SW480 (cell line): ENCODE results near the gene KIF1B.

Experiments used
- DNase-seq: peaks from one replicate; pipeline ENCODE4 v3.0.0-alpha.2; 2016; ENCODE audit warnings: low spot score

Gene KIF1B

GRCh38 chr1:10328180-10328963 lies 118.0 kb downstream of the KIF1B start:
- no peak for DNase-seq

DNA sequence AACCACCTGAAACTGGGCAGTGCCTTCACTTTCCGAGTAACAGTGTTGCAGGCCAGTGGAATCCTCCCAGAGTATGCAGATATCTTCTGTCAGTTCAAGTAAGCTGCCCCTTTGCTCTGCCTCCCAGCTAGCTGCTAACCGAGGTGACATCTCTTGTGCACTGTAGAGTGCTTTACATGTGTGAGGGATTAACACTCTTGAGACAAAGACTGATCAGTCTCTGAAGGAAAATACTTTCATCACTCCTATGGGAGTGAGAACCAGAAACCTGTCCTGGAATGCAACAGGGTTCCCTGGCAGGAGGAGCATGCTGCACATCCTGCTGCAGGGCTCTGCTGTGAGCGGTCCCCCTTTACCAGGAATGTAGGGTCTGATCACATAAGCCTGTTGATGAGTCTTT lies 127.1 kb downstream of the KIF1B start:
- no peak for DNase-seq

GRCh38 chr1:10338047-10338446 lies 127.7 kb downstream of the KIF1B start:
- peak; percentile 12 for DNase-seq

DNA sequence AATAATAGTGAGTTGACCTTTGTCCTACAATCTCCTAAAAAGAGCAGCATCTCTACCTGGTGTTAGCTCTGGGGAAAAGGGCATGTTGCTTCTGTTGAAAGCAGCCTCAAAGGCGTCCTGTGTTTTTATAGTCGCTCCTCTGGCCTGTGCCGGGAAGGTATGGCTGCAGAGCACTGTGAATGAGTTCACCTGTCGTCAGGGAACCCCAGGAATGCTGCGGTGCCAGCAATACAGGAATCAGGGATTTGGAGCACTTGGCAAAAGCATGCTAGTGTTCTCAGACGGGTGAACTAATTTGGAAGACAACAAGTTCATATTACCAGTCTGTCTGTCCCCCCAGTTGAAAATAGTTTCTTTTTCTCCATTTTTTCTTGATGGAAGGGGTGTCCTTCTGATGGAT lies 128.2 kb downstream of the KIF1B start:
- no peak for DNase-seq

DNA sequence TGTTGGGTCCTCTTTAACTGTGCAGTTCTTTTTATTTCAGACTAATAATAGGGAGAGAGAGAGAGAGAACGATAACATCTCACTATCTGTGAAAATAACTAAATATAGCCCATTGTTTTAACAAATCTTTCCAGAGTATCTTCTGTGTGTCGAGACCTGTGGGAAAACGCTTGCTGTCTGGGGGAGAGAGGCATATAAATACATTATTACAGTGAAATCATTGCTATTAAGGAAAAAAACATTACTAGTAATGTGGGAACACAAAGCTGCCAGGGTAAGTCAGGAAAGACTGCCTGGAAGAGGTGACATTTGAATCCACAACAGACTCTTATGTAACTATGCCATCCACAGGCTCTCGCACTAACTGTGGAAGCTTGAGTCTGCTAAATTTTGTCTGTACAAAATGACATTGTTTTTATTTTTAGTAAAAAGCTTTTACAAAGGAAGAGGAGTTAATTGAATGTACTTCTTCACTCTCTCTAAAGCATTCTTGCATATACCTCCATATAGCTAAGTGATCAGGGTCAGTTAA lies 128.7 kb downstream of the KIF1B start:
- no peak for DNase-seq

- DNase-seq, result peak; percentile 58
Observed at GRCh38 chr1:10339815-10340214, 129.4 kb downstream of the KIF1B start.

GRCh38 chr1:10340930-10341590 lies 130.7 kb downstream of the KIF1B start:
- DNase-seq, result no peak

- no peak for DNase-seq
Observed at GRCh38 chr1:10347109-10347508, 136.7 kb downstream of the KIF1B start.

- no peak for DNase-seq
Observed at GRCh38 chr1:10353282-10353681, 142.9 kb downstream of the KIF1B start.

DNA sequence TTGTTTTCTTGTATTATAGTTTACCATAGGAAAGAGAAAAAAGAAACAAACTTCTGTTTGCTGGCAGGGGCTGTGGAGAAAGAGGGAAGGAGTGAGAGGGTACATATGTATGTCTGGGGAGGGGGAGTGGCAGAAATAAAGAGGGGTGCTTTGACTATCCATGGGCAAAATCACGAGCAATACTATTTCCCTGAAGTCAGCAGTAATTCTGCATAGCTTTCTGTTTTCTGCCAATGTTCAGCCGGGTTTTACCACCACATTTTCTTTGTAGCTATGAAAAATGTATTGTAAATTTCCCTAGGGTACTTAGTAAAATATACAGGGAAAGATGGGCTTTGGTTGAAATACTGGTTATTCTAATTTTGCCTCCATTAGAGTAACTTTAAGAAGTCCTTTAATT lies 143.3 kb downstream of the KIF1B start:
- no peak for DNase-seq

- no peak for DNase-seq
Observed at GRCh38 chr1:10360045-10360444, 149.7 kb downstream of the KIF1B start.

GRCh38 chr1:10361515-10361914 lies 151.1 kb downstream of the KIF1B start:
- no peak for DNase-seq

- DNase-seq, result no peak
Observed at GRCh38 chr1:10368194-10368593, 157.8 kb downstream of the KIF1B start.

DNA sequence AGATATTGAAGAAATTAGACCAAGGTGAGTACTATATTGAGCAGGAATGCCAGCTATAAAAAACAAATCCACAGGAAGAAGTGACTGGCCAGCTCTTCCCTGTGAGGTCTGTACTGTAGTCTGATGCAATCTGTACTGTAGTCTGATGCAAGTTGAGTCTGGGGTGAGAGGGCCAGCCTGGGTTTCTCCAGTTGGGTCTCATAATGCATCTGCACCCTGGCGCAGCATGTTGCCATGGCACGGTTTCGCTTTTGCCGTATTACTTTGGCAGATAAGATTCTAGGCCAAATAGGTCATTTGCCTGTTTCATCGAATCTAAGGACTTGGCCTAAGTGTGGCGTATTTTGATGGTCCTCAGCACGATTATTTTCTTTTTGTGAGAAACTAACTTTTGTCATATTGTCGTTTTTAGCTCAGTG lies 164.1 kb downstream of the KIF1B start:
- DNase-seq, result no peak

DNA sequence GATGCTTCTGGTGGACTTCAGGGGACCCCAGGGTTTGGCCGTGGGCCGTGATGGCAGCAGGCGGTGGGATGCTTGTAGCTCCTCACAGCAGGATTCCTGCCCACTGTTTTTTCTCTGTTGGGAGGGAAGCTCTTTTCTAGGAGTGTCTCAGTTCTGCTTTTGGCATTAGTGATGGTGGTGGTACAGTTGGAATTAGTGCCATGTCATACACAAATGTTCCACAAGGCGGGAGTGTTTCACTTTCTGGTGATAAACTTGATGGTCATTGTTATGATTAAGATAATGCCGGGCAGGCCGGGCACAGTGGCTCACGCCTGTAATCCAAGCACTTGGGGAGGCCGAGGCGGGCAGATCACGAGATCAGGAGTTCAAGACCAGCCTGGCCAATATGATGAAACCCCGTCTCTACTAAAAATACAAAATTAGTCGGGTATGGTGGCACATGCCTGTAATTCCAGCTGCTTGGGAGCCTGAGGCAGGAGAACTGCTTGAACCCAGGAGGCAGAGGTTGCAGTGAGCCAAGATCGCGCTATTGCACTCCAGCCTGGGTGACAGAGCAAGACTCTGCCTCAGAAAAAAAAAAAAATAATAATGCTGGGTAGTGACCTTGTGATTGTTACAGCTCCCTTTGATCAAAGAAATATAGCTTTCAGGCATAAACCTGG lies 167.1 kb downstream of the KIF1B start:
- DNase-seq, result peak; percentile 38

GRCh38 chr1:10378081-10378841 lies 167.9 kb downstream of the KIF1B start:
- DNase-seq, result no peak

DNA sequence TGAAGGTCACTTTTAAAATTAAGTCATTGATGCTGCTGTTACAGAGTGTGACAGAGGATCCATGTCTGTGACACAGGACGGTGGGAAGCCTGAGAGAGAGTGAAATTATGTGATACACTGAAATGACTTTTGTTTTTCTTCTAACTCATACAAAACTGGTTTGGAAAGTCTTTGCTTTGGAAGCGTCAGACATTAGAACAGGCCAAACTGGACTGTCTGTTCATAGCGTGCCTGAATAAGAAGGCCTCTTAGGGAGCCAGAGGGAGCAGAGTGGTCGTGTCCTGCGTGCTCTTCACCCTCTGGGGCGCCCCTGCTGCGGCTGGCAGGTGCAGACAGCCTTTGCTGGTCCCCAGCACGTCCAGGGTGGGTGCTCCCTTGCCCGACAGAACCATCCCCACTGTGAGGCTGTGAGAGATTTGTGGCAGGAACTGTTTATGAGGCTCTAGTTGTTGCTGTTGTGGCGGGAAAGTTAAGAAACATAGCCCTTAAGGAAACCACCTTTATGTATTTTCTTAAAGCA lies 168.8 kb downstream of the KIF1B start:
- DNase-seq, result no peak

GRCh38 chr1:10379676-10380075 lies 169.3 kb downstream of the KIF1B start:
- DNase-seq, result no peak

DNA sequence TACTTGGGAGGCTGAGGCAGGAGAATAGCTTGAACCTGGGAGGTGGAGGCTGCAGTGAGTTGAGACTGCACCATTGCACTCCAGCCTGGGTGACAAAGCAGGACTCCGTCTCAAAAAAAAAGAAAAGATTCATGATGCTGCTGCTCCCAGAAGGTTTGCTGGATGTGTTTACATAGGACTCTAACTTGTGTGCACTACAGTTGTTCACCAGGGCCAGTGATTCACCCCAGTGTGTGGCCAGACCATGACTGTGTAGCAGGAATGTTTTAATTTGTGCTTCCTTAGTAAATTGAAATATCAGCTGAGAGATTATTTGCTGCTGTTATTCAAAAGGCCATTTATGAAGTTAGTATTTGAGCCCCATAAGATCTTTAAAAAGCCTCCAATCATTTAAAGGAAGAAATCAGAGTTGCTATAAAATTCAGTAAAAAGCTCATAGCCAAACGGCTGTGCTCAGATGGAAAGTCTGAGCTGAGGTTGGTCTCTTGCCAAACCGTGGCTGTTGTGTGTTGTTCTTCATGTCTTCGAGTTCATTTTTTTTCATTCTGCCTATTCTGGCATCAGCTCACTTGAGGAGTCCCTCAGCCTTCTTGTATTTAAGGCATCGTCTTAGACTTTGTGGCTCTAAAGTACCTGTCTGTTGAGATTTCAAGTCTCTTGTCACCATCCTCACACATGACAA lies 170.4 kb downstream of the KIF1B start:
- DNase-seq, result no peak

GRCh38 chr1:10383630-10384029 lies 173.3 kb downstream of the KIF1B start:
- DNase-seq, result no peak

GRCh38 chr1:10384219-10384618 lies 173.8 kb downstream of the KIF1B start:
- no peak for DNase-seq
